SKM-1 treated with dmso at 0.1 percent for 144 hours (cell line): ENCODE measurements around the gene SHC2.
A peak's percentile ranks its signal among the peaks of the same experiment; 100 is the strongest.
"Not testable (repeated sequence)": the region's sequence is repeated elsewhere in the genome, so short reads cannot be mapped to it uniquely, and the experiment has no call there.

Source experiments
- DNase-seq: peaks from one replicate; lab custom pipeline; 2025; ENCODE audit not compliant: unreplicated experiment; lab: John Stamatoyannopoulos, UW

Gene SHC2

DNA sequence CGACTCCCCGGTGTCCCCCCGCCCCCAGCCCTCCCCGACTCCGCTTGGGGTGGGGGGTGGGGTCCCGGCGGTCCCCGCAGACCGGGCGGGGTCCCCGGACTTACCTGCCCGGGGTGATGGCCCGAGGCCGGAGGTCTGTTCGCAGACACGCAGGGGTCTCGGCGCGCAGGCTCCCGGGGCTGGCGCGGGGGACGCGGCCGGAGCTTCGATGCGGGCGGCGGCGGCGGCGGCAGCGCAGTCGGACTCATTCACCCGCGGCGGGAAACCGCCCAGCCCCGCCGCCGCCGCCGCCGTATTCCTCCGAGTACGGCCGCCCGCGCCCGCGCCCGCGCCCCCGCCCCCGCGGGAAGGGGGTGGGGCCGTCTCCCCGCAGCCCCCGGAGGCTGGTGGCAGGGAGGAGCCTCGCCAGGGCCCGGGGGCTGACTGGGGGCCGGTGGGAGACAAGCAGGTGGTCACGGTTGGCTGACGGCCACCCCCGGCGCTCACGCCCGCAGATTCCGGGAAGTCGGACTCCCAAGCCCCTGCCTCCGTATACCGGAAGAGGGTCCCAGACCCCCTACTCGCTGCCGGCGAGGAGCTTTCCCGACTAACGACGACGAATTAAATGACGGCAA, 51.8 kb downstream of the SHC2 start, which contains the start of gene C2CD4C:
Gene C2CD4C, minus strand, starts transcription at position 246 of the 614 bp plus-strand sequence. CDS start 786 bp downstream, outside the sequence.
- DNase-seq: no peak

GRCh38 chr19:408441-408901, 52.4 kb downstream of the SHC2 start:
- no peak for DNase-seq

- DNase-seq: no peak
Observed at GRCh38 chr19:407511-408440, 53.1 kb downstream of the SHC2 start.

GRCh38 chr19:406971-407510, 53.8 kb downstream of the SHC2 start:
- DNase-seq: no peak

DNA sequence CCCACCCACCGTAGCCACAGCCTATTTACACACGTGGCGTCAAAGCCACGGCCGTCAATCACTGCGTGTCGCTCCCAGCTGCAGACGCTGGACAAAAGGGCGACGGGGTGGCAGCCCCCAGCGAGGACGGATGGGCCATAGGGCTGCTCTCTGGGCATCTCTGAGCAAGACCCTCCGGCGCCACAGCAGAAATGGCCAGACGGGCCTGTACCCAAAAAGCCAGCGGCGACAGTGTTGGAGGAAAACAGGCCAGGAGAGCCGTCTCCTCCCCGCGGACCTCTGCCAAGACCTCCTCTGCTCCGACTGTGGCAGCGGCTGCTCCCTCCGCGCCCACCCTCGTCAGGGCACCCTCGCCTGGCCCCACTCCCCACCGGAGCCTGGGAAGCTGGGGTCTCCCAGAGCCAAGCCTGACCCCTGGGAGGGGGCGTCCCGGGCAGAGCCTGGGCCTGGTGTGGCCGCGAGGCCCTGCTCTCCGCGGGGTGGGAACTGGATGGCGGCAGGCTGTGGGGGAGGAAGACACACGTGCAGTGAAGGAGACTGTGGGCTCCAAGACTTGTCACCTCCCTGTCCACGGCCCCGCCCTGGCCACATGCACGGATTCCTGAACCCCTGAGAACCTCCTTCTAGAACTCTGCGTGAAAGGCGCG, 54.6 kb downstream of the SHC2 start:
- no peak for DNase-seq

DNA sequence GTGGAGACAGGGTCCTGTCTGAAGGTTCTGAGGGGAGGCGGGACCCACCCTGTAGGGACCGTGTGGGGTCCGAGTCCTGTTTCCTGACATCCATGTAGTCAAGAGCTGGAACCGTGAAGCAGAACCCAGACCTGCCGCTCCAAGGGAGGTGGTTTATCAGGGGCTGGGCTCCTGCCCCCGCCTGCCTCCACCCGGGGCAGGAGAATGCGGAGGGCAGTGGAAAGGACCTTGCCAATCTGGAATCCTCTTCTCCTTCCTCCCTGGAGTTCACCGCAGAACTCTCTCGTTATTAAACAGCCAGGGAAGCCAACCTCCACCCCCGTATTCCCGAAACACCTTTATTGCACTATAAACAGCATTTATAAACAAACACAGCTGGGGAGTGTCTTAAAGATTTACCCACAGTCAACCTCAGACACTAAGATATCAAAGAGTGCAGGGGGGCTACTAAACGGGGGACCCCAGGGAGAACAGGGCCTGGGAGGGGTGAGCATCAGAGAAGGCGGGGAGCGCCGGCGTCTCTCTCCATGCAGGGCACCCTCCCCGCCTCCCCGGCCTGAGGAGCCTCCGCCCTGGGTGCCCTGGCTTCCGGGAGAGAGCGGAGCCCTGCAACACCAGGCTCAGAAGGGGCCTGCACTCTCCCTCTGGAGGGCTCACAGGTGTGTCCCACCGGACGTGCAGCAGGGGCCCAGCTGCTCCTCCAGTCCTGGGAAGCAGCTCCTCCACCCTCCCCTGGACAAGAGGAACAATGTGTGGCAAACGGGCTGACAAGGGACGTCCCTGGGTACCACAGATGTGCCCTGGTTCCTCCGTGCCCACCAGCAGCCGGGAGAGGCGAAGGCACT, 55.5 kb downstream of the SHC2 start:
- DNase-seq: no peak

DNA sequence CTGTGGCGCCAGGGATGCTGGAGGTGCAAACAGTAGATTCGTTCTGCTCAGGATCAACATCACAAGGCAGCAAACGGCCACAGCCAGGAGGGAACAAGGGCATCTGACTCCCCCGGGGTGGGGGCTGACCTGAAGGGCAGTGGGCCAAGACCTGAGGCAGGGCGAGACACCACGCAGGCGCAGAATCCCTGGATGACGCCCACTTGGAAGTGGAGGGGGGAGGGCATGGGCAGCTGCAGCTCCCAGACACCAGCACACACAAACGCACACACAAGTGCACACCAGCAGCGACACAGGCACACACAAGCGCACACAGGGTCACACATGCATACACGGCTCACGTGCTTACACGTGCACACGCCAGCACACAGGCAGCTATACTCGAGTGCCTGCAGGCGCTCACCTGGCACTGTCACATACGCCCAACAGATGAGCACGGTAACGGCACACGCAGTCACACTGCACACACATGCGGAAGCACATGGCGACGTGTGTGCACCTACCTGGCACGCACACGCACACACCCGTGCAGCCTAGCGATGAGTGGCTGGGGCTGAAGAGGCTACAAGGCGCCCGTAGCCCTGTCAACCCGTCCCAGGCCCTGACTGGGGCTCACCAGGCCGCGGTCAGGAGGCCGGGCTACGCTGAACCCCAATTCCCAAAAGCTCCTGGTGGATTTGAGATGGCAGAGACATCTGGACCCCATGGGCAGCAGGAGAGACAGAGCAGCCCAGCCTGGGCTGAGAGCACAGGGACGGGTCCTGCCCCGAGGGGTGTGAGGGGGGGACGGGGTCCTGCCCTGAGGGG, 57.4 kb downstream of the SHC2 start:
- no peak for DNase-seq

- DNase-seq: no peak
Observed at GRCh38 chr19:402786-403185, 58.0 kb downstream of the SHC2 start.

- no peak for DNase-seq
Observed at GRCh38 chr19:401866-402511, 58.8 kb downstream of the SHC2 start.

- DNase-seq: peak; percentile 82
Observed at GRCh38 chr19:400976-401865, 59.6 kb downstream of the SHC2 start.

- no peak for DNase-seq
Observed at GRCh38 chr19:399370-399769, 61.5 kb downstream of the SHC2 start.

DNA sequence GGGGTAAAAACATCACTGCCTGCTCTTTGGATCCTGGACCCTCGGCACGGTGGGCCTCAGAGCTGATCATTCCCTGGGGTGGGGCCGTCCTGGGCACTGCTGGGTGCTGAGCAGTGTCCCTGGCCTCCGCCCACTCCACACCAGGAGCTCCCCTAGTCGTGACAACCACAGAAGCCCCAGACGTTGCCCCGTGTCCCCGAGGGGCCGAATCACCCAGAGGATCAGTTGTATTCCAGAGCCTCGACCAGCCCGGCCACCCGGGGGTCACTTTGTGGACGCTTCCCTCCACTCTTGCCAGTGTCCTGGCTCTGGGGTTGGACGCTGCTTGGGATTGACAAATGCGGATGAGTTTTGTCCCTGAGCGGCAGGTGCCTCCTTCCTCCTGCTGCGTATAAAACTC, 62.1 kb downstream of the SHC2 start:
- no peak for DNase-seq

DNA sequence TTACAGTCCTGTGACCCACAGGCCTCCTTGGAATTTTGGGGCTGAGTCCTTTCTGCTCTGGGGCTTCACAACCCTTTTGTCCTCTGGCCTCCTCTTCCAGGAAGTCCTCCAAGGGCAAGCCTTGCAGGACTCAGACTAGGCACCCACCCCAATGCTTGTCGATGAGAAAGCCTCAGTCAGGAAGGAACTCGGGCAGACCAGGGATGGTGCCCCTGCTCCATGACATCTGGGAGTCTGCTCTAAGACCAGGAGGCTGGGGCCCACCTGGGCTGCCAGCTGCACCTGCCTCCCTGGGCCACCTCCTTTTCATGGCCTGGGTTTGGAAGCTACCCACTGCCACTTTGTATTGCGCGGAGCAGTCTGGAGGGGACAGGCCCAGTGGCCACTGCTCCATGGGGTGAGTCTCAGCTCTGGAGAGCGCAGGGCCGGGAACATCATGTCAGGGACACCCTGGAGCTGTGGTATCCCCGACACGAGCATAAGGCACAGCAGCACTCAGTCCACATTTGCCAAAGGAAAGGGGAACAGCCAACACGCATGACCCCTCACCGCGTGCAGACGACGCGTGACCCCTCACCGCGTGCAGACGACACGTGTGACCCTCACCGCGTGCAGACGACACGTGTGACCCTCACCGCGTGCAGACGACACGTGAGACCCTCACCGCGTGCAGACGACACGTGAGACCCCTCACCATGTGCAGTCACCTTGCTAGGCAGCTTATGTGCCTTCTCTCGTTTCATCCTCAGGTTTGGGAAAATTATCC, 62.7 kb downstream of the SHC2 start:
- no peak for DNase-seq

- no peak for DNase-seq
Observed at GRCh38 chr19:397321-397720, 63.5 kb downstream of the SHC2 start.

GRCh38 chr19:395467-395866, 65.4 kb downstream of the SHC2 start:
- DNase-seq: no peak

DNA sequence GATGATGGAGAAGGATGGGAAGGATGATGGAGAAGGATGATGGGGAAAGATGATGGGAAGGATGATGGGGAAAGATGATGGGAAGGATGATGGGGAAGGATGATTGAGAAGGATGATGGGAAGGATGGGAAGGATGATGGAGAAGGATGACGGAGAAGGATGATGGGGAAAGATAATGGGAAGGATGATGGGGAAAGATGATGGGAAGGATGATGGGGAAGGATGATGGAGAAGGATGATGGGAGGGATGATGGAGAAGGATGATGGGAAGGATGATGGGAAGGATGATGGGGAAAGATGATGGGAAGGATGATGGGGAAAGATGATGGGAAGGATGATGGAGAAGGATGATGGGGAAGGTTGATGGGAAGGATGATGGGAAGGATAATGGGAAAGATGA, 66.0 kb downstream of the SHC2 start:
- DNase-seq: not testable (repeated sequence)

GRCh38 chr19:393560-393959, 67.3 kb downstream of the SHC2 start:
- DNase-seq: not testable (repeated sequence)
